ENCODE data around the gene ZGPAT.
"Not testable (repeated sequence)": the region's sequence is repeated elsewhere in the genome, so short reads cannot be mapped to it uniquely, and the experiment has no call there.

The ZGPAT gene

GRCh38 chr20:63708301-63709148 is 686 bp downstream of the ZGPAT start:
- TF ChIP-seq, protein P1, sequence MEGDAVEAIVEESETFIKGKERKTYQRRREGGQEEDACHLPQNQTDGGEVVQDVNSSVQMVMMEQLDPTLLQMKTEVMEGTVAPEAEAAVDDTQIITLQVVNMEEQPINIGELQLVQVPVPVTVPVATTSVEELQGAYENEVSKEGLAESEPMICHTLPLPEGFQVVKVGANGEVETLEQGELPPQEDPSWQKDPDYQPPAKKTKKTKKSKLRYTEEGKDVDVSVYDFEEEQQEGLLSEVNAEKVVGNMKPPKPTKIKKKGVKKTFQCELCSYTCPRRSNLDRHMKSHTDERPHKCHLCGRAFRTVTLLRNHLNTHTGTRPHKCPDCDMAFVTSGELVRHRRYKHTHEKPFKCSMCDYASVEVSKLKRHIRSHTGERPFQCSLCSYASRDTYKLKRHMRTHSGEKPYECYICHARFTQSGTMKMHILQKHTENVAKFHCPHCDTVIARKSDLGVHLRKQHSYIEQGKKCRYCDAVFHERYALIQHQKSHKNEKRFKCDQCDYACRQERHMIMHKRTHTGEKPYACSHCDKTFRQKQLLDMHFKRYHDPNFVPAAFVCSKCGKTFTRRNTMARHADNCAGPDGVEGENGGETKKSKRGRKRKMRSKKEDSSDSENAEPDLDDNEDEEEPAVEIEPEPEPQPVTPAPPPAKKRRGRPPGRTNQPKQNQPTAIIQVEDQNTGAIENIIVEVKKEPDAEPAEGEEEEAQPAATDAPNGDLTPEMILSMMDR (conservative IDR thresholded peaks at IDR 0.05) = no peak
- peak overlapping the region; percentile 96 for H3K27ac ChIP-seq

DNA sequence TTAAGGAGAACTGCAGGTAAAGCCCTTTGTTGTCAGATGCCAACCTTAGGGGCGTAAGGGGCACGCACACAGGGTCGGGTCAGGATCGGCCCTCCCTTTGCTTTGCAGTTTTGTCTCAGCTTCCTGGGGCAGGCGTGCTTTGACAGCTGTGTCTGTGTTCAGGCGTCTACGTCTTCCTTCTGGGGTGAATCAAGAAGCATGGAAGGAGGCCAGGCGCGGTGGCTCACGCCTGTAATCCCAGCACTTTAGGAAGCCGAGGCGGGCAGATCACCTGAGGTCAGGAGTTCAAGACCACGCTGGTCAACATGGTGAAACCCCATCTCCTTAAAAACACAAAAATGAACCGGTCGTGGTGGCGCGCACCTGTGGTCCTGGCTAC is 1.3 kb downstream of the ZGPAT start:
- TF ChIP-seq, protein P1 (conservative IDR thresholded peaks at IDR 0.05) = no peak
- H3K27ac ChIP-seq = peak overlapping the region; percentile 96; the same call in 1 of the 2 replicates

DNA sequence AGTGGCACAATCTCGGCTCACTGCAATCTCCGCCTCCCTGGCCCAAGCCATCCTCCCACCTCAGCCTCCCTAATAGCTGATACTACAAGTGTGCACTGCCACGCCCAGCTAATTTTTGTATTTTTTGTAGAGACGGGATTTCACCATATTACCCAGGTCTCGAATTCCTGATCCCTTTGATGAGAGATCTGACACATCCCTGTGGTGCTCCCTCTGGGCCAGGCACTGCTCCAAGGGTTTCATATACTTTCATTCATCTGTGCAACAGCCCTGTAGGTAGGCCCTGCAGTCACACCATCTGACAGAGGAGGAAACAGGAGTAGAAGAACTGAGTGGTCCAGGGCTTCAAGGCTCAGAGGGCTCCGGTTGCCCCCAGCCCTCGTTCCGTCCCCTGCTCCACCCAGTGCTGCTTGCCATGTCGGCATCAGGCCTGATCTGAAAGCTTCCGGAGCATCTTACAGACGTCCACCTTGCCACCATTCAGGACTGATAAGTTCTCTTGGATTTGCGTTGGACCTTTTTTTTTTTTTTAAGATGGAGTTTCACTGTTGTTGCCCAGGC is 3.3 kb downstream of the ZGPAT start:
- no peak overlapping the region for H3K27ac ChIP-seq
- TF ChIP-seq, protein P1 (conservative IDR thresholded peaks at IDR 0.05) = no peak

GRCh38 chr20:63712191-63712590 is 4.4 kb downstream of the ZGPAT start:
- TF ChIP-seq, protein P1 (conservative IDR thresholded peaks at IDR 0.05) = no peak
- H3K27ac ChIP-seq = no peak overlapping the region

DNA sequence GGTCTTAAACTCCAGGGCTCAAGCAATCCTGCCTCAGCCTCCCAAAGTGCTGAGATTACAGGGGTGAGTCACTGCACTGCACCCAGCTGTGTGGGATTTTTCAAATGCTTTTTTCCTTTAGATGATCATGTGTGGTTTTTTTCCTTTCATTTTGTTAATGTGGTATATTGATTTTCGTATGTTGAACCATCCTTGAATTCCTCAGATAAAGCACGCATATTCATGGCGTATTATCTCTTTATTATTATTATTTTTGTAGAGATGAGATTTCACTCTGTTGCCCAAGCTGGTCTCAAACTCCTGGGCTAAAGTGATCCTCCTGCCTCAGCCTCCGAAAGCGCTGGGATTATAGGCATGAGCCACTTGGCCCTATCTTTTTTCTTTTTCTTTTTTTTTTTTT is 7.0 kb downstream of the ZGPAT start:
- no peak overlapping the region for H3K27ac ChIP-seq
- TF ChIP-seq, protein P1 (conservative IDR thresholded peaks at IDR 0.05) = no peak

DNA sequence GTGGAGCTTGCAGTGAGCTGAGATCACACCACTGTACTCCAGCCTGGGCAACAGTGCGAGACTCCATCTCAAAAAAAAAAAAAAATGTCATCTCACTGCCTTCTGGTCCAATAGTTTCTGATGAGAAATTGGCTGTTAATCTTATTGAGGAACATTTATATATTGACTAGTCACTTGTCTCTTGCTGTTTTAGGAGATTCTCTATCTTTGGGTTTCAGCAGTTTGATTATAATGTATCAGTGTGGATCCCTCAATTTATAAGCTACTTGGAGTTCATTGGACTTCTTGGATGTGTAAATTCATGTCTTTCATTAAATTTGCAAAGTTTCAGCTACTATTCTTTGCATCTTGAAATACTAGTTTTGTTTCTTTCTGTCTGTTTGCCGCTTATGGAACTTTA is 11.2 kb downstream of the ZGPAT start:
- H3K27ac ChIP-seq = no peak overlapping the region
- TF ChIP-seq, protein P1 (conservative IDR thresholded peaks at IDR 0.05) = no peak

DNA sequence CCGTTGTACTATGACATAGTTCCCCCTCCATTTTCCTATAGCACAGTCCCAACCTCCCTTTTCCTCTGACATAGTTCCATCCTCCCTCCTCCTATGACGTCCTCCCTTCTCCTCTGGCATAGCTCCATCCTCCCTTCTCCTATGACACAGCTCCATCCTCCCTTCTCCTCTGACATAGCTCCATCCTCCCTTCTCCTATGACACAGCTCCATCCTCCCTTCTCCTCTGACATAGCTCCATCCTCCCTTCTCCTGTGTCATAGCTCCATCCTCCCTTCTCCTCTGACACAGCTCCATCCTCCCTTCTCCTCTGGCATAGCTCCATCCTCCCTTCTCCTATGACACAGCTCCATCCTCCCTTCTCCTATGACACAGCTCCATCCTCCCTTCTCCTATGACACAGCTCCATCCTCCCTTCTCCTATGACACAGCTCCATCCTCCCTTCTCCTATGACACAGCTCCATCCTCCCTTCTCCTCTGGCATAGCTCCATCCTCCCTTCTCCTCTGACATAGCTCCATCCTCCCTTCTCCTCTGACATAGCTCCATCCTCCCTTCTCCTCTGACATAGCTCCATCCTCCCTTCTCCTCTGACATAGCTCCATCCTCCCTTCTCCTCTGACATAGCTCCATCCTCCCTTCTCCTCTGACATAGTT is 15.3 kb downstream of the ZGPAT start:
- not testable (repeated sequence) for H3K27ac ChIP-seq

- not testable (repeated sequence) for H3K27ac ChIP-seq
Measured at GRCh38 chr20:63730189-63730733, 22.4 kb downstream of the ZGPAT start.
